ENCODE data around the gene CXCL14.

GRCh38 chr5:135584918-135585317 lies 6.1 kb upstream of the CXCL14 start:
- TF ChIP-seq POLR2AphosphoS5 (IDR thresholded peaks at IDR 0.05; ENCODE audit: low read depth, low read length) (no peak), TAF1 (IDR thresholded peaks at IDR 0.05; ENCODE audit: borderline replicate concordance, low read depth, low read length) (no peak), POLR2A (IDR thresholded peaks at IDR 0.05; ENCODE audit: low read depth, low read length) (no peak)
